ENCODE data around the gene CUL3.

Gene CUL3

DNA sequence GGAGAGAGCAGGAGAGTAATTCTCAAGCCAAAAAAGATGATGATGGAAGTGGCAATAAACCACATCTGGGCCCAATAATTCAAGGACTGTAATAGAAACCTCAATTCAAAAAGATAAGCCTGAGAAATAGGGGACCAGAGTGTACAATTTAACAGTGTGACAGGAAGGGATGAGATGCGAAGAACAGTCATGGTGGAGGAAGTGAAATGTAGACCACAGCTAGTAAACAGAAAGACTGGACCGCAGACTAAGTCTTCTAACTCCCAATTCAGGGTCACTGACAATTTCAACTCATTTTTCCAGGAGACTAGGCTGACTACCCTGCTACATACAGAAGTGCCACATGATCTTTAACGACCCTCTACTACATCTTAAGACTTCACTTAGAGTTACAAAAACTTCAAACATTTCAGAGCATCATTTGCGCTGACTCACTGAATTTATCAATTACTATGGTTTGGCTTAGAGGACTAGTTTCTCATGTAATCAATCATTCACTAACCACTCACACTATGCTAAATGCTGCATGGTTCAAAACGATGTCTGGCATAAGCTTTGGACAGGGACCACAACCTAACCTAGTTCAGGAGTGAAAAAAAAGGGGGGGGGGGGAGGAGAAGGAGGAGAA lies 9.0 kb downstream of the CUL3 start:
- ATAC-seq: no peak
- TF ChIP-seq ZFP30 (CRISPR knock-in tag; IDR thresholded peaks at IDR 0.05): no peak
- TF ChIP-seq ARNTL (CRISPR knock-in tag; IDR thresholded peaks at IDR 0.05; ENCODE audit: borderline replicate concordance, low read depth): no peak
- no peak for TF ChIP-seq ISL1 (CRISPR knock-in tag; IDR thresholded peaks at IDR 0.05)

DNA sequence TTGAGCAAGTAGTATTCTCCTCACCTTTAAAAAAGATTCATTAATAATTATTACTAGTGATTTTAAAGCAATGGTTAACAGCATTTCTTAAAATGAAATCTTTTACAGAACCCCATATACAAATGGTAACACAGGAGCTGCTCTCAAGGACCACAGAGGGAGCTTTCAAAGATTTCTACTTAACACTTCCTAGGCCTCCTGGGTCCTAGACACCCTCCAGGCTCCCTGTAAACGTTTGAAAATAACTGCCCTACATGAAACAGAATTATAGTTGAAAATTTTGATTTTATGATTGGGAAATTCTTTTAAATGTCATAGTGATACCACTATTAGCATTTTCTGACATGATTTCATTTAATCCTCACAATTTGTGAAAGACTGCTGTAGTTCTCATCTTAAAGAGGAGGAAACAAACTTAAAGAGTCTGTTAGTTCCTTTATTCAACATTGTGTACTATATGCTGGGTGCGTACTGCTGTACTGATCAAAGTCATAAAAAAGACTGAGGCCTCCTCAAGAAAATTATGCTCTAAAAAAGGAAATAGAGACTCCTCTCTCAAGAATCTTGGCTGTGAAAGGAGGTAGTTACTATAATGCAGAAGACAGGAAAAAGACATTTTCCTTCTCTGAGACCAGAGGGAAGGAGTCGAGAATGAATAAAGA lies 10.6 kb downstream of the CUL3 start:
- no peak for TF ChIP-seq ZC3H10 (CRISPR knock-in tag; IDR thresholded peaks at IDR 0.05)
- TF ChIP-seq, protein P1, sequence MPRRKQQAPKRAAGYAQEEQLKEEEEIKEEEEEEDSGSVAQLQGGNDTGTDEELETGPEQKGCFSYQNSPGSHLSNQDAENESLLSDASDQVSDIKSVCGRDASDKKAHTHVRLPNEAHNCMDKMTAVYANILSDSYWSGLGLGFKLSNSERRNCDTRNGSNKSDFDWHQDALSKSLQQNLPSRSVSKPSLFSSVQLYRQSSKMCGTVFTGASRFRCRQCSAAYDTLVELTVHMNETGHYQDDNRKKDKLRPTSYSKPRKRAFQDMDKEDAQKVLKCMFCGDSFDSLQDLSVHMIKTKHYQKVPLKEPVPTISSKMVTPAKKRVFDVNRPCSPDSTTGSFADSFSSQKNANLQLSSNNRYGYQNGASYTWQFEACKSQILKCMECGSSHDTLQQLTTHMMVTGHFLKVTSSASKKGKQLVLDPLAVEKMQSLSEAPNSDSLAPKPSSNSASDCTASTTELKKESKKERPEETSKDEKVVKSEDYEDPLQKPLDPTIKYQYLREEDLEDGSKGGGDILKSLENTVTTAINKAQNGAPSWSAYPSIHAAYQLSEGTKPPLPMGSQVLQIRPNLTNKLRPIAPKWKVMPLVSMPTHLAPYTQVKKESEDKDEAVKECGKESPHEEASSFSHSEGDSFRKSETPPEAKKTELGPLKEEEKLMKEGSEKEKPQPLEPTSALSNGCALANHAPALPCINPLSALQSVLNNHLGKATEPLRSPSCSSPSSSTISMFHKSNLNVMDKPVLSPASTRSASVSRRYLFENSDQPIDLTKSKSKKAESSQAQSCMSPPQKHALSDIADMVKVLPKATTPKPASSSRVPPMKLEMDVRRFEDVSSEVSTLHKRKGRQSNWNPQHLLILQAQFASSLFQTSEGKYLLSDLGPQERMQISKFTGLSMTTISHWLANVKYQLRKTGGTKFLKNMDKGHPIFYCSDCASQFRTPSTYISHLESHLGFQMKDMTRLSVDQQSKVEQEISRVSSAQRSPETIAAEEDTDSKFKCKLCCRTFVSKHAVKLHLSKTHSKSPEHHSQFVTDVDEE (CRISPR knock-in tag; IDR thresholded peaks at IDR 0.05): no peak
- TF ChIP-seq, protein P2, sequence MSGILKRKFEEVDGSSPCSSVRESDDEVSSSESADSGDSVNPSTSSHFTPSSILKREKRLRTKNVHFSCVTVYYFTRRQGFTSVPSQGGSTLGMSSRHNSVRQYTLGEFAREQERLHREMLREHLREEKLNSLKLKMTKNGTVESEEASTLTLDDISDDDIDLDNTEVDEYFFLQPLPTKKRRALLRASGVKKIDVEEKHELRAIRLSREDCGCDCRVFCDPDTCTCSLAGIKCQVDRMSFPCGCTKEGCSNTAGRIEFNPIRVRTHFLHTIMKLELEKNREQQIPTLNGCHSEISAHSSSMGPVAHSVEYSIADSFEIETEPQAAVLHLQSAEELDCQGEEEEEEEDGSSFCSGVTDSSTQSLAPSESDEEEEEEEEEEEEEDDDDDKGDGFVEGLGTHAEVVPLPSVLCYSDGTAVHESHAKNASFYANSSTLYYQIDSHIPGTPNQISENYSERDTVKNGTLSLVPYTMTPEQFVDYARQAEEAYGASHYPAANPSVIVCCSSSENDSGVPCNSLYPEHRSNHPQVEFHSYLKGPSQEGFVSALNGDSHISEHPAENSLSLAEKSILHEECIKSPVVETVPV (CRISPR knock-in tag; IDR thresholded peaks at IDR 0.05): no peak
- no peak for TF ChIP-seq PPARA (CRISPR knock-in tag; IDR thresholded peaks at IDR 0.05; ENCODE audit: borderline replicate concordance)
- no peak for TF ChIP-seq ARNTL (CRISPR knock-in tag; IDR thresholded peaks at IDR 0.05; ENCODE audit: borderline replicate concordance, low read depth)
- no peak for TF ChIP-seq ISL1 (CRISPR knock-in tag; IDR thresholded peaks at IDR 0.05)
- no peak for TF ChIP-seq OSR1 (CRISPR knock-in tag; IDR thresholded peaks at IDR 0.05)
- TF ChIP-seq BACH2 (CRISPR knock-in tag; IDR thresholded peaks at IDR 0.05; ENCODE audit: borderline replicate concordance): no peak
- TF ChIP-seq, protein P3, sequence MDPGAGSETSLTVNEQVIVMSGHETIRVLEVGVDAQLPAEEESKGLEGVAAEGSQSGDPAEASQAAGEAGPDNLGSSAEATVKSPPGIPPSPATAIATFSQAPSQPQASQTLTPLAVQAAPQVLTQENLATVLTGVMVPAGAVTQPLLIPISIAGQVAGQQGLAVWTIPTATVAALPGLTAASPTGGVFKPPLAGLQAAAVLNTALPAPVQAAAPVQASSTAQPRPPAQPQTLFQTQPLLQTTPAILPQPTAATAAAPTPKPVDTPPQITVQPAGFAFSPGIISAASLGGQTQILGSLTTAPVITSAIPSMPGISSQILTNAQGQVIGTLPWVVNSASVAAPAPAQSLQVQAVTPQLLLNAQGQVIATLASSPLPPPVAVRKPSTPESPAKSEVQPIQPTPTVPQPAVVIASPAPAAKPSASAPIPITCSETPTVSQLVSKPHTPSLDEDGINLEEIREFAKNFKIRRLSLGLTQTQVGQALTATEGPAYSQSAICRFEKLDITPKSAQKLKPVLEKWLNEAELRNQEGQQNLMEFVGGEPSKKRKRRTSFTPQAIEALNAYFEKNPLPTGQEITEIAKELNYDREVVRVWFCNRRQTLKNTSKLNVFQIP (CRISPR knock-in tag; IDR thresholded peaks at IDR 0.05; ENCODE audit: borderline replicate concordance, low read depth): no peak
- no peak for TF ChIP-seq RARB (CRISPR knock-in tag; IDR thresholded peaks at IDR 0.05)
- no peak for TF ChIP-seq ZFP3 (CRISPR knock-in tag; IDR thresholded peaks at IDR 0.05)
- no peak for TF ChIP-seq SNAI2 (CRISPR knock-in tag; IDR thresholded peaks at IDR 0.05)
- no peak for TF ChIP-seq ESRRG (CRISPR knock-in tag; IDR thresholded peaks at IDR 0.05)
- TF ChIP-seq CSDC2 (CRISPR knock-in tag; IDR thresholded peaks at IDR 0.05): no peak
- TF ChIP-seq, protein P4, sequence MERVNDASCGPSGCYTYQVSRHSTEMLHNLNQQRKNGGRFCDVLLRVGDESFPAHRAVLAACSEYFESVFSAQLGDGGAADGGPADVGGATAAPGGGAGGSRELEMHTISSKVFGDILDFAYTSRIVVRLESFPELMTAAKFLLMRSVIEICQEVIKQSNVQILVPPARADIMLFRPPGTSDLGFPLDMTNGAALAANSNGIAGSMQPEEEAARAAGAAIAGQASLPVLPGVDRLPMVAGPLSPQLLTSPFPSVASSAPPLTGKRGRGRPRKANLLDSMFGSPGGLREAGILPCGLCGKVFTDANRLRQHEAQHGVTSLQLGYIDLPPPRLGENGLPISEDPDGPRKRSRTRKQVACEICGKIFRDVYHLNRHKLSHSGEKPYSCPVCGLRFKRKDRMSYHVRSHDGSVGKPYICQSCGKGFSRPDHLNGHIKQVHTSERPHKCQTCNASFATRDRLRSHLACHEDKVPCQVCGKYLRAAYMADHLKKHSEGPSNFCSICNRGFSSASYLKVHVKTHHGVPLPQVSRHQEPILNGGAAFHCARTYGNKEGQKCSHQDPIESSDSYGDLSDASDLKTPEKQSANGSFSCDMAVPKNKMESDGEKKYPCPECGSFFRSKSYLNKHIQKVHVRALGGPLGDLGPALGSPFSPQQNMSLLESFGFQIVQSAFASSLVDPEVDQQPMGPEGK (CRISPR knock-in tag; IDR thresholded peaks at IDR 0.05; ENCODE audit: borderline replicate concordance): no peak
- TF ChIP-seq ZNF70 (CRISPR knock-in tag; IDR thresholded peaks at IDR 0.05): no peak
- no peak for ATAC-seq

DNA sequence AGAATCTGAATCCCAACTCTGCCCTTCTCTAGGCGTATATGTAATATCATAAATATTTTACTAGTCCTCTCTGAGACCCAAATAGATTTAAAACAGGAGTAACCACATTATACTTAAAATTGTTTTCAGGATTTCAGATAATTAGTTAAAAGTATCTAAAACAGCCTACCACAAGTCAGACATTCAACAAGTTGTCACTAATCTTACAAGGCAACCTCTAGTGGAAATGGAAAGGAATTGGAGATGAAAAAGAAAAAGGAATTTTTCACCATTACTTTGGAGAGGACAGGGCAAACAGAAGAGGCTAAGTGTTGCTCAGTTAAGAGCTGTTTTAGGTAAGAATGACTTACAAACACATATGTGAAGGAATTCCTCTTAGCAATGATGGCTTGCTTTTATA lies 11.4 kb downstream of the CUL3 start:
- peak; percentile 46; the same call in 2 of the 3 replicates for ATAC-seq
- TF ChIP-seq ZNF8 (CRISPR knock-in tag; IDR thresholded peaks at IDR 0.05): no peak
- TF ChIP-seq, protein P3 (CRISPR knock-in tag; IDR thresholded peaks at IDR 0.05; ENCODE audit: borderline replicate concordance, low read depth): no peak
- TF ChIP-seq OSR1 (CRISPR knock-in tag; IDR thresholded peaks at IDR 0.05): no peak
- TF ChIP-seq ARNTL (CRISPR knock-in tag; IDR thresholded peaks at IDR 0.05; ENCODE audit: borderline replicate concordance, low read depth): no peak
- no peak for TF ChIP-seq RARB (CRISPR knock-in tag; IDR thresholded peaks at IDR 0.05)
- TF ChIP-seq, protein P5, sequence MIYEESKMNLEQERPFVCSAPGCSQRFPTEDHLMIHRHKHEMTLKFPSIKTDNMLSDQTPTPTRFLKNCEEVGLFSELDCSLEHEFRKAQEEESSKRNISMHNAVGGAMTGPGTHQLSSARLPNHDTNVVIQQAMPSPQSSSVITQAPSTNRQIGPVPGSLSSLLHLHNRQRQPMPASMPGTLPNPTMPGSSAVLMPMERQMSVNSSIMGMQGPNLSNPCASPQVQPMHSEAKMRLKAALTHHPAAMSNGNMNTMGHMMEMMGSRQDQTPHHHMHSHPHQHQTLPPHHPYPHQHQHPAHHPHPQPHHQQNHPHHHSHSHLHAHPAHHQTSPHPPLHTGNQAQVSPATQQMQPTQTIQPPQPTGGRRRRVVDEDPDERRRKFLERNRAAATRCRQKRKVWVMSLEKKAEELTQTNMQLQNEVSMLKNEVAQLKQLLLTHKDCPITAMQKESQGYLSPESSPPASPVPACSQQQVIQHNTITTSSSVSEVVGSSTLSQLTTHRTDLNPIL (CRISPR knock-in tag; IDR thresholded peaks at IDR 0.05; ENCODE audit: low read depth): no peak
- TF ChIP-seq, protein P4 (CRISPR knock-in tag; IDR thresholded peaks at IDR 0.05; ENCODE audit: borderline replicate concordance): no peak
- TF ChIP-seq, protein P2 (CRISPR knock-in tag; IDR thresholded peaks at IDR 0.05): no peak
- TF ChIP-seq ZC3H10 (CRISPR knock-in tag; IDR thresholded peaks at IDR 0.05): no peak
- no peak for TF ChIP-seq SNAI2 (CRISPR knock-in tag; IDR thresholded peaks at IDR 0.05)
- no peak for TF ChIP-seq GLIS3 (CRISPR knock-in tag; IDR thresholded peaks at IDR 0.05)
- no peak for TF ChIP-seq ZNF70 (CRISPR knock-in tag; IDR thresholded peaks at IDR 0.05)
- TF ChIP-seq ZFP30 (CRISPR knock-in tag; IDR thresholded peaks at IDR 0.05): no peak
- TF ChIP-seq PPARA (CRISPR knock-in tag; IDR thresholded peaks at IDR 0.05; ENCODE audit: borderline replicate concordance): no peak
- TF ChIP-seq BACH2 (CRISPR knock-in tag; IDR thresholded peaks at IDR 0.05; ENCODE audit: borderline replicate concordance): no peak
- TF ChIP-seq ESRRG (CRISPR knock-in tag; IDR thresholded peaks at IDR 0.05): no peak

Data from SK-N-SH treated with all-trans-retinoic acid at 6 μM for 48 hours (cell line).